Activated CD4-positive, alpha-beta memory T cell treated with anti-CD3 and anti-CD28 coated beads for 36 hours (primary cell): ENCODE measurements around the gene NT5M. TPM values are rescaled to one million over a fixed set of nuclear protein-coding genes. Genes with fewer than 3 reads are reported as not detected.

Experiments used
- CTCF ChIA-PET: fragments of 350-600 bp; sonication (Branson Sonifier 250); formaldehyde crosslinking; loops from one replicate; lab custom pipeline; 2021; ENCODE audit warnings: antibody characterized with exemption, inconsistent platforms; lab: Charles Lee
- POLR2A ChIA-PET: fragments of 350-600 bp; sonication (Branson Sonifier 250); formaldehyde crosslinking; loops from one replicate; lab custom pipeline; 2021; ENCODE audit warnings: antibody characterized with exemption; lab: Charles Lee
- DNase-seq: peaks from one replicate; pipeline ENCODE4 v3.0.0-alpha.2; 2020
- H3K27ac Mint-ChIP-seq: one replicate; pipeline ENCODE4 v1.8.0; 2021; ENCODE audit warnings: mixed read lengths
- H3K27me3 Mint-ChIP-seq: one replicate; pipeline ENCODE4 v1.8.0; 2021; ENCODE audit warnings: mixed read lengths
- H3K36me3 Mint-ChIP-seq: one replicate; pipeline ENCODE4 v1.8.0; 2021; ENCODE audit warnings: mixed read lengths
- H3K4me1 Mint-ChIP-seq: one replicate; pipeline ENCODE4 v1.8.0; 2021; ENCODE audit warnings: low read depth, mixed read lengths
- H3K4me3 Mint-ChIP-seq: one replicate; pipeline ENCODE4 v1.8.0; 2021; ENCODE audit warnings: mild to moderate bottlenecking, mixed read lengths
- H3K9me3 Mint-ChIP-seq: one replicate; pipeline ENCODE4 v1.8.0; 2021; ENCODE audit warnings: mixed read lengths
- intact Hi-C: fragments of 100-400 bp; cut with micrococcal nuclease; formaldehyde crosslinking; loops from one replicate; pipeline ENCODE4 v1.15.1; 2023
- total RNA-seq, 2 experiments: library from RNA; stranded (reverse); gene quantifications; one replicate each; pipeline ENCODE4 v1.2.3, GENCODE V29; 2021

The NT5M gene
- total RNA-seq, 2 experiments from 2014 or later: 8.5 to 9.3 TPM

DNA sequence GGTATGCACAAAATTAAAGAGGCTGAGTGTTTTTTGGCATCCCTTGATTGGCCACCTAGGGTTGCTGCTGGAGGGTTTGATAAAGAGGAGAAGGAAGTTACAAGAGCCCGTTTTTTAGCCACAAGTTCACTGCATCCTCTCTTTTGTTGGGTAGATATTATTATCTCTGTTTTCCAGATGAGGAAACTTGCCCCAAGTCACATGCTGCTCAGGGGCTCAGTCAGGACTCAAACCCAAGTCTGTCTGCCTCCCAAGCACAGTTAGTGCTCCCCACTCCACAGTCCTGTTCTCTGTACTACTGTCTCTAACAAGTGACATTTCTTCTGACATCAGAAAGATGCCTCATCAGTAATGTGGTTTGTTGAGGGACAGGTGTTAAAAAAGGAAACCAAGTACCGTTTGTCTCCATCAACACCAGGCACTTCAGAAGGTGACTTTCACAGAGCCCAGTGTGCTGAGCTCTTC, 1.4 kb downstream of the NT5M start:
- H3K36me3 Mint-ChIP-seq: no peaks in the 10 kb centered on the region
- ChIA-PET POLR2A (interaction anchor here (0.6 to 1.5 kb wide), 2 partner anchors 23 to 66 kb away, joined by 3 to 4 read pairs; partner anchors contain the start of gene COPS3), CTCF (interaction anchor here (0.6 to 1.8 kb wide), 3 partner anchors 9 to 27 kb away, joined by 3 to 8 read pairs (median 3); partner anchors contain the start of gene COPS3)
- no peaks in the 10 kb centered on the region for H3K9me3 Mint-ChIP-seq
- H3K27me3 Mint-ChIP-seq: no peaks in the 10 kb centered on the region
- intact Hi-C loops: loop anchor here (2.0 kb wide), 3 partner anchors 126 to 260 kb away; no protein-coding TSS in a partner anchor
- H3K4me1 Mint-ChIP-seq: peaks cover 30% of the 10 kb centered on the region
- DNase-seq: peak; percentile 47
- H3K27ac Mint-ChIP-seq: peak overlapping the region; percentile 75
- H3K4me3 Mint-ChIP-seq: peak overlapping the region; percentile 73

DNA sequence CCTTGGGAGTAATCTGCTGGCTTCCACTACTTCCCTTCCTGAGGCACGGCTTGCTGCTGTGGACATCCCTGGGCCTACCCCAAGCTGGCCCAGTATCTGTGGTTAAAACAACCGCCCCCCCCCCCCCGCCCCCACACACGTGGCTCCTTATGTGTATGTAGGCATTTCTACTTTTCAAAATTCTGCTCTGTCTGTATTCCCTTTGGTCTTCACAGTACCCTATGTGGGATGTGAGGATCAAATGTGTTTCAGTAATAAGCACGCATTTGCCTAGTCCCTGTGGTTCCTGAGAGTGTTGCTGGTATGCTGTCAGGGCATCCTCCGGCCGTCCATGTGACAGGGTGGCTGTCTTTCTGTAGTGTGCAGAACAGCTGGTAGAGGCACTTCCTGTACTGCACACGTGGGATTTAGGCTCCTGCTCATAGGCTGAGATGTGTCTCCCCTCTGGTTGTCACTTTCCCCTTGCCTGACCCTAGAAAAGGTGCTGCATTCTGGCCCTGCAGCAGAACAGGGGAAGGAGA, 2.2 kb downstream of the NT5M start:
- peaks cover 27% of the 10 kb centered on the region for H3K4me1 Mint-ChIP-seq
- H3K27me3 Mint-ChIP-seq: no peaks in the 10 kb centered on the region
- H3K36me3 Mint-ChIP-seq: peaks cover 1% of the 10 kb centered on the region
- ChIA-PET CTCF (interaction anchor here (0.9 to 1.8 kb wide), 2 partner anchors 8 to 129 kb away, joined by 3 to 8 read pairs; no protein-coding TSS in a partner anchor), POLR2A (interaction anchor here (0.6 kb wide), 1 partner anchor 67 kb away, joined by 3 read pairs; no protein-coding TSS in a partner anchor)
- peak overlapping the region; percentile 89 for H3K27ac Mint-ChIP-seq
- peak; percentile 70 for DNase-seq
- intact Hi-C loops: loop anchor here (2.0 kb wide), 3 partner anchors 127 to 261 kb away; no protein-coding TSS in a partner anchor
- H3K9me3 Mint-ChIP-seq: no peaks in the 10 kb centered on the region
- H3K4me3 Mint-ChIP-seq: peak overlapping the region; percentile 77

DNA sequence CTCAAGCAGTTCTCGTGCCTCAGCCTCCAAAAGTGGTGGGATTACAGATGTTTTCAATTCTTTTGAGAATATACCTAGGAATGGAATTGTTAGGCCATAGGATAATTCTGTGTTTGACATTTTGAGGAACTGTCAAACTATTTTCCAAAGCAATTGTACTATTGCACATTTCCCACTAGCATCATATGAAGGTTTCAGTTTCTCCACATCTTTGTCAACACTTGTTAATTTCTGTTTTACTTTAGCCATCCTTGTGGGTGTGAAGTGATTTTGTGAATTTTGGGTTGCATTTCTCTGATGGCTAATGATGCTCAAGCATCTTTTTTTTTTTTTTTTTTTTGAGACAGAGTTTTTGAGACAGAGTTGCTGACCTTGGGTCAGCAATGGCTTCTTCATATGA, 6.2 kb downstream of the NT5M start:
- Mint-ChIP-seq H3K4me3 (no peak overlapping the region), H3K4me1 (peaks cover 16% of the 10 kb centered on the region), H3K9me3 (no peaks in the 10 kb centered on the region), H3K27ac (no peak overlapping the region), H3K36me3 (peaks cover 4% of the 10 kb centered on the region), H3K27me3 (no peaks in the 10 kb centered on the region)
- no peak for DNase-seq
- intact Hi-C loops: no loop called here
- CTCF ChIA-PET: no interaction called here
- POLR2A ChIA-PET: no interaction called here

DNA sequence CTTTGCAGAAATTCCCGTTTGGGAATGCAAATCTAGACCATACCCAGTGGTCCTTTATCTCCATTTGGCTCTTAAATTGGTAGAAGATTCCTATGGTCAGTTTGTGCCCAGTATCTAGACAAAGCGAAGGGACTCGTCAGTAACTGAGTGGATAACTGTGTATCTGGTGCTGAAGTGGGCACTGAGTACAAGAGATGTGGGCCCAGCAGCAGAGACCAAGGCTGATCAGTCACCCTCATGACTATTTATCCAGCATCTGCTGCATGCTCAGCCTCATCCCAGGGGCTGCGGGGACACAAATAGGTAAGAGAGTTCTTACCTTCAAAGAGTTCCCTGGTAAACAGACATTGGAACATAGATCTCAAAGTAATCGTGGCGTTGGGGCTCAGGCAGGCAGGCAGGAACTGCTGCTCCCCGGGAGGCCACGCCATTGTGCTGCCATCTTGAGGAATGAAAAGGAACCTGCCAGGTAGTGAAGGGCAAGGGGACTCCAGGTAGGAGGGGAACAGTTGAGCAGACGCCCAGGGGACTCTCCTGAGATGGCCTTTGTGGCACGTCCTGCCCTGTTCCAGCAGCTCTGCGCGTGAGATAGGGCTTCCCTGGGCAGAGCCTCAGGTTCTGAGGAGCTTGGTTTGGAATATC, 10.3 kb downstream of the NT5M start:
- Mint-ChIP-seq H3K4me1 (no peaks in the 10 kb centered on the region), H3K27ac (no peak overlapping the region), H3K36me3 (peaks cover 4% of the 10 kb centered on the region), H3K9me3 (no peaks in the 10 kb centered on the region), H3K4me3 (no peak overlapping the region), H3K27me3 (no peaks in the 10 kb centered on the region)
- POLR2A ChIA-PET: no interaction called here
- peak; percentile 81 for DNase-seq
- CTCF ChIA-PET: interaction anchor here (0.6 to 2.6 kb wide), 10 partner anchors 9 to 325 kb away, joined by 3 to 13 read pairs (median 3); no protein-coding TSS in a partner anchor
- intact Hi-C loops: loop anchor here (1.0 to 5.0 kb wide), 4 partner anchors 33 to 313 kb away; no protein-coding TSS in a partner anchor

DNA sequence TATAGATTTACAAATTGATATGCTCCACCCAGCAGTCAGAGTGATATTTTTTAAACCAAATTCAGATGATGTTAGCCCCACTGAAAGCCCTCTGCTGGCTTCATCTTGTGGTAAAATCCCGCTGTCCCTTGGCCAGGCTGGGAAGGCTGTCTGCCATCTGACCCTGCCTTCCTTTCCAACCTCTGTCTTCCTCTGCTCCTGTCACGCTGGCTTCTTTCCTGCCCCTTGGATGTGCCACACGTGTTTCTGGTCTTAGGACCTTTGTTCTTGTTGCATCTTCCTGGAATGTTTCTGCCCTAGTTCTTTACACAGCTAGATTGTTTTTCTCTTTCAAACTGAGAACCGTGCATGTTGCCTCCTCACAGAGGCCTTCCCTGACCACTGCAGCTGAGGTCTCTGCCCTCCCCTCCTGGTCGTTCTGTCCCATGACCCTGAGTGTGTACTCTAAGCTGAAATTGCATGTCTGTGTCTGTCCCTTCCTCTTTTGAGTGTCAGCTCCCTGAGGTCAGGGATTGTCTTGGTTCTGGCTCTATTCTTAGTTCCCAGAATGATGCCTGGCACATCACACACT, 11.4 kb downstream of the NT5M start:
- H3K27me3 Mint-ChIP-seq: no peaks in the 10 kb centered on the region
- no peaks in the 10 kb centered on the region for H3K9me3 Mint-ChIP-seq
- no peaks in the 10 kb centered on the region for H3K4me1 Mint-ChIP-seq
- no peak for DNase-seq
- intact Hi-C loops: loop anchor here (5.0 kb wide), 1 partner anchor 42 kb away; no protein-coding TSS in a partner anchor
- H3K4me3 Mint-ChIP-seq: no peak overlapping the region
- no peak overlapping the region for H3K27ac Mint-ChIP-seq
- peaks cover 4% of the 10 kb centered on the region for H3K36me3 Mint-ChIP-seq
- ChIA-PET POLR2A (no interaction called here), CTCF (interaction anchor here (0.9 to 1.5 kb wide), 5 partner anchors 44 to 326 kb away, joined by 3 to 6 read pairs (median 3); no protein-coding TSS in a partner anchor)

DNA sequence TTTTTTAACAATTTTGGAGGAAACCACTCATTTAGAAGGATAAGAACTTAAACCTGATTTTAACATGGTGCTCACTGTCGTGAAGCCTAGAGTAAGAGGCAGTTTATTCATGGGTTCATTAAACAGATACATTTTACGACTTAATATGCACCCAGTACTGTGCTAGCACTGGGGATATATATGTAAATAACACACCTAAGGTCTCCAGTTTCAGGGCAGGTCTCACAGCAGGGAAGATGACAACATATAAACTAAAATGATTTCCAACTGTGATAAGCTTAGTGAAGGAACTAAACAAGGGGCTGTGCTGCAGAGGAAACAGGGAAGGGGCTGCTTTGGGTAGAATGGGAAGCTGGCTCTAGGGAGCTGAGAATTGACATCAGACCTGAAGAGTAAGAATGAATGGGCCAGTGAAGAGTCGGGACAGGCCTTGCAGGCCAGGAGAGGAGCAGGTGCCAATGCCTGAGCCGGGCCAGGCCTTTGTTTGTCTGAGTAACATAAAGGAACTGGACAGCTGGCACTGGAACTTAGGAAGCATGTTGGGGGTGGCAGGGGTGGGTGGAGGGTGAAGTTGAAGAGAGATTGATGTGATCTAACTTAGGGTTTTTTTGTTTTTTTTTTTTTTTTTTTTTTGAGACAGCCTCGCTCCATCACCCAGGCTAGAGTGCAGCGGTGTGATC, 12.1 kb downstream of the NT5M start:
- ChIA-PET POLR2A (no interaction called here), CTCF (interaction anchor here (0.6 to 1.5 kb wide), 5 partner anchors 45 to 314 kb away, joined by 3 to 6 read pairs (median 3); no protein-coding TSS in a partner anchor)
- H3K4me3 Mint-ChIP-seq: no peak overlapping the region
- no peaks in the 10 kb centered on the region for H3K4me1 Mint-ChIP-seq
- H3K9me3 Mint-ChIP-seq: no peaks in the 10 kb centered on the region
- H3K27me3 Mint-ChIP-seq: no peaks in the 10 kb centered on the region
- peaks cover 4% of the 10 kb centered on the region for H3K36me3 Mint-ChIP-seq
- H3K27ac Mint-ChIP-seq: no peak overlapping the region
- no peak for DNase-seq
- intact Hi-C loops: no loop called here

DNA sequence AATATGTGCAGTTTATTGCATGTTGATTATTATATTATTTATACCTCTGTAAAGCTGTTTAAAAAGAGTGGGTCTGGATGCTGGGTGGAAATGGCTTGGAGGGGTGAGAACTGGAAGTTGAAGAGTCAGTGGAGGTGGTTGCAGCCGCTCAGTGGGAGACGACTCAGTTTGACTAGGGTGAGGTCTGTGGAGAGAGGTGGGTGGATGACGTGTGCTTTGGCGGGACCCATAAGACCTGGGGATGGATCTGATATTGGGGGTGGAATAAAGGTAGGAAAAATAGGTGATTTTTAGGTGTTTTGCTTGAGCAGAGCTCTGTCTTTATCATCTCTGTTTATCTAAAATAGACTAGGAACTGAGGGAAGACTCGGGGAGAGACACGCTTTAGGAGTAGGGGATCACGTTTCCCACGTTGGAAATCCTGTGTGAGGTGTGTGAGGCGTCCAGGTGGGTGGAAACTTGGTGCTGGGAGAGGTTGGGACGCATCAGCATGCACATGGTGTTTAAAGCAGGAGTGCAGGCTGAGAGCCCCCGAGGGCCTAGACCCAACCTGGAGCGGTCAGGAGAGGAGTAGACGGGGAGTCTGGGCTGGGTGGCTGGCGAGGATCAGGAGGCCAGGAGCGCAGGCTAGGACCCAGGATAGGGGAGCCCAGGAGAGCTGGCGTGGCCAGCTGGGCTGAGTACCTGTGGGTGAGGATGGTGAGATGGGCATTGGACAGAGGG, 17.2 kb downstream of the NT5M start:
- no peak overlapping the region for H3K27ac Mint-ChIP-seq
- H3K4me3 Mint-ChIP-seq: no peak overlapping the region
- H3K36me3 Mint-ChIP-seq: no peaks in the 10 kb centered on the region
- CTCF ChIA-PET: no interaction called here
- POLR2A ChIA-PET: no interaction called here
- H3K4me1 Mint-ChIP-seq: no peaks in the 10 kb centered on the region
- no peaks in the 10 kb centered on the region for H3K27me3 Mint-ChIP-seq
- intact Hi-C loops: no loop called here
- DNase-seq: no peak
- H3K9me3 Mint-ChIP-seq: no peaks in the 10 kb centered on the region

DNA sequence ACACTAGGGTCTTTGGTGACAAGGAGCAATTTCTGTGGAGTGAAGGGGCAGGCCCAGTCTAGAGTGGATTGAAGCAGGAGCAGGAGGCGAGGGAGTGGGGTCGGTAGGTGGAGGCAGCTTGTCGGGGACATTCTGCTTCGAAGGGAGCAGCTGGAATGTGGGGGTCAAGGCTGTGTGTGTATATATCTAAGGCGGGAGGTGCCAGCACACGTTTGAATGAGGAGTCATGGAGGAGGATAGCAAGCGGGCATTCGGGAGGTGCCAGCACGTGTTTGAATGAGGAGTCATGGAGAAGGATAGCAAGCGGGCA, 17.7 kb downstream of the NT5M start:
- Mint-ChIP-seq H3K9me3 (no peaks in the 10 kb centered on the region), H3K4me1 (no peaks in the 10 kb centered on the region), H3K27ac (no peak overlapping the region), H3K4me3 (no peak overlapping the region), H3K27me3 (no peaks in the 10 kb centered on the region), H3K36me3 (no peaks in the 10 kb centered on the region)
- DNase-seq: no peak
- intact Hi-C loops: no loop called here
- POLR2A ChIA-PET: no interaction called here
- CTCF ChIA-PET: no interaction called here

DNA sequence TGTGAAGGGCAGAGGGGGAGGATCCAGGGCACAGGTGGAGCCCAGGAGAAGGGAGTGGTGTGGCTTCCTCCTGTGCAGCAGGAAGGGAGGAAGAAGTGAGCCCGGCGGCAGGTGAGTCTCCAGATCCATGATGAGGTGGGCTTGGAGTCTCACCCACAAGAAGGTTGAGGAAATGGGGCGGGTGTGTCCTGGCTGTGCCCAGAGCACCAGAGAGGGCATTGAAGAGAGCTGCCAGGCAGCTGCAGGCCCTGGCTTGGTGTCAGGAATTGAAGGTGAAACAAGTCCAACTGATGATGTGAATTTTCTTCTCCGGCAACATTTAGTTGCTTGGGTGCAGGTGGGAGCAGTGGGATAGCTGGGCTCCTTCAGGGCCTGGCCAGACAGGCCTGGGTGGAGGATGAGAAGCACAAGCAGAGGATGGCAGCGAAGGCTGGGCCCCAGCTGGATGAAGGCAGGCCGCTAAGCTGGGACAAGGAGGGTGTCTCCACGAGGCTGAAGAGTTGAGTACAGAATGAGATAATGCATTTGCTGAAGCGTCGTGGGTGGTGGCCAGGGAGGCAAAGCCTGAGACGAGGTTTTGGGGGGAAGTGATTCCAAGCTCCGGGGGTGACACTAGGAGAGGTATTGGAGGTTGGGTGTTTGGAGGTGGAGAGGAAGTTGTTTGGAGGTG, 18.3 kb downstream of the NT5M start:
- Mint-ChIP-seq H3K27me3 (no peaks in the 10 kb centered on the region), H3K4me1 (no peaks in the 10 kb centered on the region), H3K4me3 (no peak overlapping the region), H3K36me3 (no peaks in the 10 kb centered on the region), H3K9me3 (no peaks in the 10 kb centered on the region), H3K27ac (no peak overlapping the region)
- DNase-seq: no peak
- ChIA-PET POLR2A (no interaction called here), CTCF (no interaction called here)
- intact Hi-C loops: no loop called here

DNA sequence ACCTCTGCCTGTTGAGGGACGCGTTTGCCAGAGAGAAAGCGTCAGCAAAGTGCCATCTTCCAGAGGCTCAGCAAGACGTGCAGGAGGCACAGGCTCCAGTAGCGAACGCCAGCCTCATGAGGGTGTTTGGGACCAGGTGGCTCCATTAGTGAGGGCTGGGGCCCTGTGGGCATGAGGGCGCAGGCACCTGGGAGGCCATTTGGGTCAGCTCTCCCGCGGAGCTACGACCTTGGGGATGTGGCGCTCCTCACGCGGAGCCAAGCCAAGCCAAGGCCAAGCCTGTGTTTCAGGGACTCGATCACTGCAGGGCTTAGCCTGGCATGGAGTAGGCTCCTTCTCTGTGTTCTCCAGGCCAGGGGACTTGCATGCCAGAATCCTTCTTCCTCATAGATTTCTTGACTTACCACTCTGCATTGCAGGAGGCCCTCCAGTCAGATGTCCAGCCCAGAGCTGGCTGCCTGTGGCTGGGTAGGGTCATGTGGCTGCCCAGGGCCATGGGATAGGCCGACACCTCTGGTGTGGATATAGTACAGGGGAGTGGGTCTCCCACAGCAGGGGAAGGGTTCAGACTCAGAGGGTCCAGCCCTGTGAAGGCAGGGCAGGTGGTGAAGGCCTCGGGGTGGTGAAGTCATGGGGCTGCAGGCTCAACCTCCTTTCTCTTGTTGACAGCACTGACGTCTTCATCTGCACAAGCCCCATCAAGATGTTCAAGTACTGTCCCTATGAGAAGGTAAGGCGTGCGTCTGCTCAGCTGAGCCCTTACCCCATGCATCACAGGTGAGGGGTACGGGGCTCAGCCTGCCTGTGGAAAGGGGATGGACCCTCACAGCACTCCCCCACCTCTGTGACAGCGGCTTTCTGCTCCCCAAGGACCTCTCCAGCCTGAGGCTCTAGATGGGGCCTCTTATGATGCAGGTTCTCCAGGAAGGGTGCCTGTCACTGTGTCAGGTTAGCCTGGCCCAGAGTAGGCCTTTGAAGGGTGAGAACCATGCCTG, 19.6 kb downstream of the NT5M start:
- POLR2A ChIA-PET: no interaction called here
- CTCF ChIA-PET: no interaction called here
- no peak for DNase-seq
- H3K27ac Mint-ChIP-seq: no peak overlapping the region
- H3K9me3 Mint-ChIP-seq: no peaks in the 10 kb centered on the region
- H3K4me3 Mint-ChIP-seq: no peak overlapping the region
- H3K27me3 Mint-ChIP-seq: no peaks in the 10 kb centered on the region
- no peaks in the 10 kb centered on the region for H3K36me3 Mint-ChIP-seq
- intact Hi-C loops: no loop called here
- H3K4me1 Mint-ChIP-seq: no peaks in the 10 kb centered on the region
